GM18951 (cell line): Measurements from ENCODE around the gene GARIN1A.

ENCODE experiments used
- POLR2A ChIP-seq: IDR thresholded peaks from 4 replicates; pipeline ENCODE4 v1.6.1; 2011; ENCODE audit warnings: mild to moderate bottlenecking; ENCODE audit not compliant: insufficient read length, insufficient read depth; ENCODE audit errors: extremely low read depth
- in situ Hi-C: fragments of 300-500 bp; cut with MboI; formaldehyde crosslinking; loops from one replicate; pipeline ENCODE4 v1.12.0; 2022; ENCODE audit warnings: low sequenced_read_pairs, mixed read lengths, inconsistent platforms; ENCODE audit not compliant: unreplicated experiment

The GARIN1A gene

DNA sequence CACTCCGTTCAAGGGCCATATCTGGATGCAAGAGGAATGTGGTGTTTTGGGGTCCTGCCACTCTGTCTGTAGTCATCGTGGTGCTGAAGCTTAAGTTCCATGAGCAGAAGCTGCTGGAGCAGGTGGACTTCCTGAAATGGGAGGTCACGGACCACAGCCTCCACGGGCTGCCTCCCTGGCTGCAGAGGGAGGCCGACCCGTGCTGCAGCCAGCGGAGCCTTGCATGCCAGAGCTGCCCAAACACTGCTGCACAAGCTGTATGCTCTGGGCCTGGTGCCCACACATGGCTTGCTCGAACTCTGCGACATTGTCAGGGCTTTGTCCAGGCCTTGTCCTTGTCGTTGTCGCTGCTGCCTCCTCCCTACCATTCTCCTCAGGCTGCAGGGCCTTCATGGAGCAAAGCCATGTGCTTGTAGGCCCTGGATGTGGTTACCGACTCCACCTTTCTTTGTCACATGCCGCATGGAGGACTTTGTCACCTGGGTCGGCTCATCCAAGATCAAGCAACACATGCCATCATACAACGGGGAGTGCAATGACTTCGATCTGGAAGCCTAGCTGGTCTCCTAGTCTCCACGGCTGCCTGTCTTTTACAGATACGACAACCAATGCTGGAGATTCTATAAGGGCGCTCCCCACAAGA is 21.4 kb downstream of the GARIN1A start:
- in situ Hi-C loops, result no loop called here
- no peak for TF ChIP-seq POLR2A

DNA sequence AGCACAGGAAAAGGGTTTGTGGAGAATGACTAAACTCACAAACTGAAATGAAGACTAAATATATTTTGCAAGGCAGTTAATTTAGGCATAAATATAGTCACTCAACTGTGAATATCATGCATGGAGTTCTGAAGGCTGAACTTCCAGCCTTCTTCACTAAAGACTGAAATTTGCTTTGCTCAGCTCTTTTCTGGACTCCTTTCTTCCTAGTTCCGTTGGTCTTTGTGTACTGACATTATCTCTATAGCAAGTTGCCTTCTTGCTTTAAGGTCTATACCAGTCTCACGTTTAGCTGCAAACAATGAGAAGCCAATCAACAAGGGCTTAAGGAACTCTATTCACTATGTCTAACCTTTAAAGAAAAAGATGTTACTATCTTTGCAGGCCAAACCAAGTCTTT is 22.6 kb downstream of the GARIN1A start:
- in situ Hi-C loops, result no loop called here
- TF ChIP-seq POLR2A, result no peak

DNA sequence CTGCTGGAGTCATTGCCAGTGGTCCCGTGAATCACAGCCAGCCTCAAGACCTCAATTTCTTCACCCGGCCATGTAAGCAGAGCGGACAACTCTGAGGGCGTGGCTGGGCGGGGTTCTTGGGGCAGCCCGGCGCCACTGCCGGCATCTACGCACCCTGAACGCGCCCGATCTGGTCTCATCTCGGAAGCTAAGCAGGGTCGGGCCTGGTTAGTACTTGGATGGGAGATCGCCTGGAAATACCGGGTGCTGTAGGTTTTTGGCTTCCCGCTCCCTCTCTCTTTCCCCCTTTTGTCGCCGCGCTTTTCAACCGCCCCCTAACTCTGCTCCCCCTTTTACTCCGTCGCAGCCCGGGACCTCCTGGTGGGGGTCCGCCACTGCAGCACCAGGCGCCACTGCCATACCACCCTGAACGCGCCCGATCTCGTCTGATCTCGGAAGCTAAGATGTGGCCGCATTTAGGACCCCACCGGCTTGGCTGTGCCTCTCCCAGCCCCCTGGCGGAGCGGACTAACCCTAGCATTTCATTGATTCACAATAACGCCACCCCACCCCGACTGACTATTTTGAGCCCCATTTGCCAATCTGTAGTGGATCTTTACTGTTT is 25.3 kb downstream of the GARIN1A start:
- in situ Hi-C loops, result no loop called here
- no peak for TF ChIP-seq POLR2A

DNA sequence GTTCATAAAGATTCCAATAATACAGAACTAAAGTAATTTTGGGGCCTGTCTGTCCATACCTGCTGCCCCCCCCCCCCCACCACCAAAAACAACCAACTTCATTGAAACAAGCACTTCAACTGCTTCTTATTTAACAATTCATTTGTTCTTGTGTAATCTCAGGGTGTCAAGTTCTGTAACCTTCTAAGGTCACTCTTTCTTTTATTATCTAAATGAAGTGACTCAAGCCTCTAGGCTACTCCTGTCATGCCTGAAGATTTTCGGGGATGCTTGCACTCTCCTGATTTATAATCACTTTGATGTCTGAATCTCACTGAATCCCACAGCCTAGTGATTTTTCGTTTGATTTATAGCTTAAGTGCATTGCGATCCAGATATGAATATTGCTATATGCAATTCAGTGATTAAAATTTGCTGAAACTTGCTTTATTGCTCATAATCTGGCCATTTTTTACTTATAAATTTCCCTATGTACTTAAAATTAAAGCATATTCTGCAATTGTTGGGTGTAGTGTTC is 27.2 kb downstream of the GARIN1A start:
- no peak for TF ChIP-seq POLR2A
- in situ Hi-C loops, result no loop called here

DNA sequence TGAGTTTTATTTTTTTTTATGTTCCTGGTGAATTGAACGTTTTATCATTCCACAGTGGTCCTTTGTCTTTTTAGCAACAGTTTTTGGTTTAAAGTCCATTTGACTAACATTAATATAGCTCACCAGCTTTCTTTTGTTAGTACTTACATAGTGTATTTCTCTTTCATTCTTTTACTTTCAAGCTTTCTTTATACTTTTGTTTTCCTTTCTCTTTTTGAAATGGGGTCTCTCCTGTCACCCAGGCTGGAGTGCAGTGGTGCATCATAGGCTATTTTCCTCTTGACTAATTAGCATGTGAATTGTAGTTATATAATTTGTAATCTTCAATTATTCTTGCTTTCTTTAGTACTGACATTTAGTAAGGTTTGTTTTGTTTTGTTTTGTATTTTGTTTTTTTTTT is 27.8 kb downstream of the GARIN1A start:
- TF ChIP-seq POLR2A, result no peak
- in situ Hi-C loops, result no loop called here

DNA sequence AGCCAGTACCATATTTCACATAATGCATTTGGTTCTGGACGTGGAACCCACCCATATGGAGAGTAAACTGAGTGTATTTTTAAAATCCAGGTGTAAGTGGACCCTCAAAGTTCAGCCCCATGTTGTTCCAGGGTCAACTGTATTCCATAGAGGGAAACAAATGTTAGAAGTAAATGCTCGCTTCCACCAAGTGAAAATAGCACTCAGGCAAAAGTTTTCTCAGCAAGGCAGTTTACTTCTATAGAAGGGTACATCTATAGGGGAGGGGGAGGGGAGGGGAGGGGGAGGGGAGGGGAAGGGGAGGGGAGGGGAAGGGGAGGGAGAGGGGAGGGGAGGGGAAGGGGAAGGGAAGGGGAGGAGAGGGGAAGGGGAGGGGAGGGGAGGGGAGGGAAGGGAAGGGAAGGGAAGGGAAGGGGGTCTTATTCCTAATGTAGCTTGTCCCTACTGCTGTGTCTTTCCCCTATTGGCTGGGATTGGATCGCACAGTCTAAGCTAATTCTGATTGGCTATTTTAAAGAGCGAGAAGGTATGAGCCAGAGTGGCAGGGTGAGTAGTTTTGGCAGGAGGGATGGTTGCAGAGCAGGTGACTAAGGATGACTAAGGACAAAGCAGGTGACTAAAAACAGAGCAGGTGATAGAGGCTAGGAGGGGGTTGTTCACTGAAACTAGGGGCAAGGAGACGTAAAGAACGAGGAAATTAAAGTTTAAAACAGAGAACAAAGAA is 29.1 kb downstream of the GARIN1A start:
- no peak for TF ChIP-seq POLR2A
- in situ Hi-C loops, result no loop called here

DNA sequence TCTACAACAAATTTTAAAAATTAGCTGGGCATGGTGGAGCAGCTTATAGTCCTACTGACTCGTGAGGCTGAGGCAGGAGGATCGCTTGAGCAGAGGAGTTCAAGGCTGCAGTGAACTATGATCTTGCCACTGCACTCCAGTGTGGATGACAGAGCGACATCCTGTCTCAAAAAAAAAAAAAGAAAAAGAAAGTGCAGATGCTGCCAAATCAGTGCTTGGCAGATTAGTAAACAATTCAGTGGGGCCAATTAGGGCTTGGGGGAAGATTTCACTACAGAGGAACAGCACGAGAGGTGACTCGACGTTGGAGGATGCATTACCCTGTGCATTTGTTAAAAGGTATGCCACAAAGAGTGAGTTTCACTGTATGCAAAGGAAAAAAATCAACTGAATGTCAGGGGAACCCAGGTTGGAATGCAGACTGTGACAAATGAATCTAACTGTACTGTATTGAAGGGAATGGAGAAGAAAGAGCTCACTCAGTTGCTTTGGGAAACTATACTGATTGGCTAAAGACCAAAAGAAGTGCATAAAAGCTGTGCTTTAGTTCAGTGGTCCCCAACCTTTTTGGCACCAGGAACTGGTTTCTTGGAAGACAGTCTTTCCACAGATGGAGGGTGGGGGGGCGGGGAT is 31.6 kb downstream of the GARIN1A start:
- TF ChIP-seq POLR2A, result no peak
- in situ Hi-C loops, result no loop called here

DNA sequence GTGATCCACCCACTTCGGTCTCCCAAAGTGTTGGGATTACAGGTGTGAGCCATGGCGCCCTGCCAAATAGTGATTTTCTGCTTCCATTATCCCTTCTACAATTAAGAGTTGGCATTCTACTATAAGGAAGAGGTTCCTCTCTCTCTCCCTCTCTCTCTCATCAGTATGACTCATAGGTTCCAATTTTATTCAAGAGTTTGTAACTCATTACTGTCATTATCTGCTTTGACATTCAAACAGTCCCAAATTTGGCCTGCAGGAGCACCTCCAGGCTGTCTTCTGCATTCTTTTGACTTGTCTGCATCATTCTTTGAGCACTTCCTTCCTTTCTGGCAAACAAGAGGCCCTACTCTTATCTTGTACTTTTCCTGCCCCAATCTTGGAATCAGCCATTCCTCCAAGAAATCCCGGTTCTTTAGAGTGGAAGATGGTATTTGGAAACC is 33.8 kb downstream of the GARIN1A start:
- no peak for TF ChIP-seq POLR2A
- in situ Hi-C loops, result no loop called here

DNA sequence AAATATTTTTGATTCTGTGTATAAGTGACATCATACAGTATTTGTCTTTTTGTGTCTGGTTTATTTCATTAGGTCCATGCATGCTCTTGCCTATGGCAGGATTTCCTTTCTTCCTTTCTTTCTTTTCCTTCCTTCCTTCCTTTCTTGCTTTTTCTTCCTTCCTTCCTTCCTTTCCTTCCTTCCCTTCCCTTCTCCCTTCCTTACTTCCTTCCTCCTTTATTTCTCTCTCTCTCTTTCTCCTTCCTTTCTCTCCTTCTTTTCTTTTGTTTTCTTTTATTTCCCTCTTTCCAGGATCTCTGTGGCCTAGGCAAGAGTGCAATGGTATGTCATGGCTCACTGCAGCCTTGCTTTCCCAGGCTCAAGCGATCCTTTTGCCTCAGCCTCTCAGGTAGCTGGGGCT is 35.7 kb downstream of the GARIN1A start:
- TF ChIP-seq POLR2A, result no peak
- in situ Hi-C loops, result no loop called here

DNA sequence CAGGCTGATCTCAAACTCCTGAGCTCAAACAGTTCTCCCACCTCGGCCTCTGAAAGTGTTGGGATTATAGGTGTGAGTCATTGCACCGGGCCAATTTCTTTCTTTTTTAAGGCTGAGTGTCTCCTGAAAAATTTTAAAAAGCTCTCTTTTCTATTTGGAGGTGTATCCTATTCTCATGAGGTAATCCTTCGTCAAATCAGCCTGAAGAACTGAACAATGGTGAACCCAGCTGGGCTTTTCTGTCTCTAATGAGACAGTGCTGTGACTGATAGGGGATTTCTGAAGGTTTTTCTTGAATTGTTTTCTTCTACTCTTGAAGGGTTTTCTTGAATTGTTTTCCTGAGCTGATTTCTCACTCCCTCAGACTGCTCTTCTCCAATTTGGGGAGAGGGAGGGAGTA is 36.1 kb downstream of the GARIN1A start:
- TF ChIP-seq POLR2A, result no peak
- in situ Hi-C loops, result no loop called here

DNA sequence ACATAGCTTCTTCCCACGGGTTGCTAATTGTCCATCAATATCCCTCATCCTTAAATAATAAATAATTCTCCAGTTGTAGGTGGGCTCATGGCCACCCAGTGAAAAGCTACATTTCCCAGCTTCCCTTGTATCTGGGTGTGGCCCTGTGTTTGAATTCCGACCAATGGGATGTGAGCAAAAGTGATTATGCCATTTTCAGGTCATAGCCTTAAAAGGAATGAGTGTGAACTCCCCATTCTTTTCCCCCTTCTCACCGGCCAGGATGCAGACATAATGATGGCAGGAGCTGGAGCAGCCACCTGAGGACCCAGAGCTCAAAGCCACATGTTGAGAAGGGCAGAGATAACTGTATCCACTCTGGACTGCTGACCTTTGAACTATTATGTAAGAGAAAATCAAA is 36.7 kb downstream of the GARIN1A start:
- no peak for TF ChIP-seq POLR2A
- in situ Hi-C loops, result no loop called here

DNA sequence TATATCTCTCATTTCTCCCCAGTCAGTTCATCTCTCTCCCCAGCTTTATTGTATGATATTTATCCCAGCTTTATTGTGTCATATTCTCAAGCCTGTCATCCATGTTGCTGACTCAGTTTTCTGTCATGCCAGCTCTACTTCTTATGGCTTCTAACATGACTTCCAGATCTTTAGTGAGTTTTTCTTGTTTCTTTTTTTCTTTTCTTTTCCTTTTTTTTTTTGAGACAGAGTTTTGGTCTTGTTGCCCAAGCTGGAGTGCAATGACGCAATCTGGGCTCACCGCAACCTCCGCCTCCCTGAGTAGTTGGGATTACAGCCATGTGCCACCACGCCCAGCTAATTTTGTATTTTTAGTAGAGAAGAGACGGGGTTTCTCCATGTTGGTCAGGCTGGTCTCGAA is 38.4 kb downstream of the GARIN1A start:
- TF ChIP-seq POLR2A, result no peak
- in situ Hi-C loops, result no loop called here

DNA sequence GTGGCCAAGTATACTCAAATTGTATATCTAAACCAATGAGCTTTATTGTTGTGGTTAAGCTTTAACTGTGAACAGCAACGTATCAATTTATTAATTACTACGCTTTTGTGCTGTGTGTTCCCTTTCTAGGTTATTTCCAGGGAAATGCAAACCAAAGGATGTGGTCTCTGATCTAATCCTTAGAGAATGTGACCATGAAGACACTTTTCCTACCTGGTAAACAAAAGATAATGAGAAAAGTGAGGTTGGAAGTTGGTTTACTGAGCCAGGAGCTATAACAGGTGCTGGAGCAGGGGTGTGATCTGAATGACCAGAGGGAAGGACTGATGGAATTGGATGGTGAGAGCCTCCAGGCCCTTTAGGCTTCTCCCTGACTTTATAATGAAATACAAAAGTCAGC is 41.7 kb downstream of the GARIN1A start:
- no peak for TF ChIP-seq POLR2A
- in situ Hi-C loops, result no loop called here

DNA sequence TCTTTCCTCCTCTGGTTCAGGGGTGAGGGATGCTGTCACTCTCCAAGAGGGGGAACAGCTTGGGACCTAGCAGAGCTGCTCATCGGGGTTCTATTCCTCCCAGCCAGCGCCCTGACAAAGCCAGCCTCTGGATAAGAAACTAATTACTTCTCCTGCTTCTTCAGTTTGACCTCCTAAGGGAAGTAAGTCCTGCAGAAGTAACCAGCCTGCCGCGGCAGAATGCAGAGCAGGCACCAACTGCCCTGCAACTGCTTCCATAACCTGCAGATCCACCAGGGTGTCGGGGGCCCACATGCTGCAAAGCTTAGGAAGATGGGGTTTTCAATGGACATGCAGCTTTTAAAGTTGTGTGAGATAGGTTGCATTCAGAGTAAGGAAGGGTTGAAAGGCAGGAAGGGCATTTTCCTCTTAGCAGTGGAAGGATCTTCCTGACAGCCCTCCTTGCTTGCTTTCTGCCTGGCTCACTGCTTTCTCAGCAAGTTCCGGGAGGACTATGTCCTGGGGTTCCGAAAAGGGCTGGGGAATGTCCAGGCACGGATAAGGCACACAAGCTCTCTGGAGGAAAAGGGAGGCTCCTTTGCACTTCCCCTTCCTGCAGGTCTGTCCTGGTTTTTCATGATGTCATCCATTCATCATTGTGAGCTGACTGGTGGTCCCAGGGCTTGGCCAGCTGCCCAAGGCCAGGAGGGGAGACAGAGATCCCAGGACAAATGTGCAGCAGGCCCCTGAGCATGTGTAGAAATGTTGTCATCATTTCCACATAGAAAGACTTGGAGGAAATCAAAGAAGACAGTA is 42.8 kb downstream of the GARIN1A start:
- no peak for TF ChIP-seq POLR2A
- in situ Hi-C loops, result no loop called here
